ENCODE measurements around the gene WNT9B.

WNT9B gene

DNA sequence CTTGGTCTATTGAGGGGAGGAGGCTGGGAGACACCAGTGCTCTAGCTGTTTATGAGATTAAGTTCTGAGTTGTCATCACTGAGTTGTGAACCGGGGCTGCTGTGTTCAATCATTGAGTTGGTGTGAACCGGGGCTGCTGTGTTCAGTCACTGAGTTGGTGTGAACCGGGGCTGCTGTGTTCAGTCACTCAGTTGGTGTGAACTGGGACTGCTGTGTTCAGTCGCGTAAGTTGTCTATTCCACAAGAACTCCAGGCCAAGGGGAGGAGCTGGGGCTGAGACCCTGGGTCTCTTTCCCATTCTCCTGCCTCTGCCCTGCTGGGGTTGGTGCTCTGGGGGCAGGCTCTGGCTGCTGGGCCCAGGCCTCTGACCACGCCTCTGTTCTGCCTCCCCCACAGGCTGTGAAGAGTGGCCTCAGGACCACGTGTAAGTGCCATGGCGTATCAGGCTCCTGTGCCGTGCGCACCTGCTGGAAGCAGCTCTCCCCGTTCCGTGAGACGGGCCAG is 24.5 kb downstream of the WNT9B start:
- H3K9ac ChIP-seq (ENCODE audit: low read depth, low read length): no peak overlapping the region
- no peaks in the 10 kb centered on the region for H3K36me3 ChIP-seq (ENCODE audit: insufficient read depth, low read length)
- H3K4me3 ChIP-seq (ENCODE audit: low read length): no peak overlapping the region
- no peaks in the 10 kb centered on the region for H3K9me3 ChIP-seq (replicated peaks; ENCODE audit: low read length)
- peaks cover 60% of the 10 kb centered on the region for H3K27me3 ChIP-seq (ENCODE audit: control insufficient read depth, insufficient read depth, low read length)
- no peaks in the 10 kb centered on the region for H3K4me1 ChIP-seq (ENCODE audit: control insufficient read depth, insufficient read depth, low read length)
- no peak overlapping the region for H3K4me2 ChIP-seq (ENCODE audit: low read length)

DNA sequence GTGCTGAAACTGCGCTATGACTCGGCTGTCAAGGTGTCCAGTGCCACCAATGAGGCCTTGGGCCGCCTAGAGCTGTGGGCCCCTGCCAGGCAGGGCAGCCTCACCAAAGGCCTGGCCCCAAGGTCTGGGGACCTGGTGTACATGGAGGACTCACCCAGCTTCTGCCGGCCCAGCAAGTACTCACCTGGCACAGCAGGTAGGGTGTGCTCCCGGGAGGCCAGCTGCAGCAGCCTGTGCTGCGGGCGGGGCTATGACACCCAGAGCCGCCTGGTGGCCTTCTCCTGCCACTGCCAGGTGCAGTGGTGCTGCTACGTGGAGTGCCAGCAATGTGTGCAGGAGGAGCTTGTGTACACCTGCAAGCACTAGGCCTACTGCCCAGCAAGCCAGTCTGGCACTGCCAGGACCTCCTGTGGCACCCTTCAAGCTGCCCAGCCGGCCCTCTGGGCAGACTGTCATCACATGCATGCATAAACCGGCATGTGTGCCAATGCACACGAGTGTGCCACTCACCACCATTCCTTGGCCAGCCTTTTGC is 25.0 kb downstream of the WNT9B start:
- no peak overlapping the region for H3K4me3 ChIP-seq (ENCODE audit: low read length)
- no peak overlapping the region for H3K4me2 ChIP-seq (ENCODE audit: low read length)
- peaks cover 60% of the 10 kb centered on the region for H3K27me3 ChIP-seq (ENCODE audit: control insufficient read depth, insufficient read depth, low read length)
- H3K4me1 ChIP-seq (ENCODE audit: control insufficient read depth, insufficient read depth, low read length): no peaks in the 10 kb centered on the region
- H3K9ac ChIP-seq (ENCODE audit: low read depth, low read length): no peak overlapping the region
- H3K36me3 ChIP-seq (ENCODE audit: insufficient read depth, low read length): no peaks in the 10 kb centered on the region
- H3K9me3 ChIP-seq (replicated peaks; ENCODE audit: low read length): no peaks in the 10 kb centered on the region

DNA sequence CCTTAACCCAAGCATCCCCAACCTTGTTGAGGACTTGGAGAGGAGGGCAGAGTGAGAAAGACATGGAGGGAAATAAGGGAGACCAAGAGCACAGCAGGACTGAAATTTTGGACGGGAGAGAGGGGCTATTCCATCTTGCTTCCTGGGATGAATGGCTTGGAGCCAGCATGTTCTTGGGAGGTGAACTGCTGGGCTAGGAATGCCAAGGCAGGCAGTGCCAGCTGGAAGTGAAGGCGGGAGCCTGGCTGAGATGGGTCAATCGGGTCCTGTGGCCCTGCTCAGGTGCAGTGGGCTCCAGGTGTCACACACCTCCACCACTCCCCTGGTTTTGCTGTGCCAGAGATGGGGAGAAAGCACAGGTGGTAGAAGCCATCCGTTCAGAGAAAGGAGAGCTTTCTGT is 25.5 kb downstream of the WNT9B start:
- no peaks in the 10 kb centered on the region for H3K36me3 ChIP-seq (ENCODE audit: insufficient read depth, low read length)
- no peak overlapping the region for H3K9ac ChIP-seq (ENCODE audit: low read depth, low read length)
- H3K9me3 ChIP-seq (replicated peaks; ENCODE audit: low read length): no peaks in the 10 kb centered on the region
- H3K27me3 ChIP-seq (ENCODE audit: control insufficient read depth, insufficient read depth, low read length): peaks cover 57% of the 10 kb centered on the region
- H3K4me2 ChIP-seq (ENCODE audit: low read length): no peak overlapping the region
- H3K4me3 ChIP-seq (ENCODE audit: low read length): no peak overlapping the region
- H3K4me1 ChIP-seq (ENCODE audit: control insufficient read depth, insufficient read depth, low read length): no peaks in the 10 kb centered on the region

GRCh38 chr17:46877466-46877865 is 26.1 kb downstream of the WNT9B start:
- H3K36me3 ChIP-seq (ENCODE audit: insufficient read depth, low read length): no peaks in the 10 kb centered on the region
- no peaks in the 10 kb centered on the region for H3K9me3 ChIP-seq (replicated peaks; ENCODE audit: low read length)
- peaks cover 58% of the 10 kb centered on the region for H3K27me3 ChIP-seq (ENCODE audit: control insufficient read depth, insufficient read depth, low read length)
- no peak overlapping the region for H3K9ac ChIP-seq (ENCODE audit: low read depth, low read length)
- no peak overlapping the region for H3K4me3 ChIP-seq (ENCODE audit: low read length)
- H3K4me2 ChIP-seq (ENCODE audit: low read length): no peak overlapping the region
- H3K4me1 ChIP-seq (ENCODE audit: control insufficient read depth, insufficient read depth, low read length): no peaks in the 10 kb centered on the region

DNA sequence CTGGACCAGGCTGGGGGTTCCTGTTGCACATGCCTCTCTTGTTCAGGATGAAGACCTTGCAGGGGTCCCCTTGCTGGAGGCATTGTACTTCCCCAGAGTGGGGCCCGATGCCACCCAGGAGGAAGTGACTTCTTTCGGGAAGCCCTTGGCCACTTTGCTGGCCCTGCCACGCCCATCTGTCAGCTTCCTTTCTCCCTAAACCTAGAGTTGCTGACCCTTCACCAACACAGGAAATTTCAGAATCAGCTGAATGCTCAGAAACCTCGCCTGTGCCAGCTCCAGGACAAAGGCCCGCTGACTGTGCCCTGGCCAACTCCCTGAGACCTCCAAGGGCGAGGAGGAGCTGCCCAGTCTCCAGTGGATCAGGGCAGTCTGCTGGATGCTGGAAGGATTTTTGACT is 26.7 kb downstream of the WNT9B start:
- Histone ChIP-seq H3K9ac (ENCODE audit: low read depth, low read length) (no peak overlapping the region), H3K4me3 (ENCODE audit: low read length) (no peak overlapping the region), H3K9me3 (replicated peaks; ENCODE audit: low read length) (no peaks in the 10 kb centered on the region), H3K4me2 (ENCODE audit: low read length) (no peak overlapping the region), H3K36me3 (ENCODE audit: insufficient read depth, low read length) (no peaks in the 10 kb centered on the region), H3K27me3 (ENCODE audit: control insufficient read depth, insufficient read depth, low read length) (peaks cover 58% of the 10 kb centered on the region), H3K4me1 (ENCODE audit: control insufficient read depth, insufficient read depth, low read length) (no peaks in the 10 kb centered on the region)

- no peaks in the 10 kb centered on the region for H3K4me1 ChIP-seq (ENCODE audit: control insufficient read depth, insufficient read depth, low read length)
- H3K27me3 ChIP-seq (ENCODE audit: control insufficient read depth, insufficient read depth, low read length): peaks cover 66% of the 10 kb centered on the region
- no peak overlapping the region for H3K4me3 ChIP-seq (ENCODE audit: low read length)
- H3K9ac ChIP-seq (ENCODE audit: low read depth, low read length): no peak overlapping the region
- no peaks in the 10 kb centered on the region for H3K9me3 ChIP-seq (replicated peaks; ENCODE audit: low read length)
- H3K4me2 ChIP-seq (ENCODE audit: low read length): no peak overlapping the region
- no peaks in the 10 kb centered on the region for H3K36me3 ChIP-seq (ENCODE audit: insufficient read depth, low read length)
Measured at GRCh38 chr17:46879101-46879500, 27.7 kb downstream of the WNT9B start.

DNA sequence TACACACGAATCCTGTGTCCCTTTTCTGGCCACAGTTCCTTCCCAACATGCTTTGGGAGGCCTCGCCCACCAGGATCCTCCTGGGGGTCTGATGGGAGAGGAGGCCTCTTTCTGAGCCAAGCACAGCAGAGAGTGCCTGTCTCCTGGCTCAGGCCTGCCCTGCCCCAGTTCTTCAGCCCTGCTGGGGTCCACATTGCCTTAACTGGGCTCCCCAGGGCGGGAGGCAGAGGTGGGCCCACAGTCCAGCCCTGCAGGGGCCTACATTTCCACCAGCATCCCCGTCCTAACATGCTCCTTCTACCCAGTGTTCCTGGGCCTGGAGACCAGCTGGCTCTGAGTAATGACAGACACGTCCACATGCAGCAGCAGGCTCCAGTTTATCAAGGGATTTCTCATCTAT is 29.6 kb downstream of the WNT9B start:
- Histone ChIP-seq H3K4me3 (ENCODE audit: low read length) (no peak overlapping the region), H3K27me3 (ENCODE audit: control insufficient read depth, insufficient read depth, low read length) (peaks cover 77% of the 10 kb centered on the region), H3K36me3 (ENCODE audit: insufficient read depth, low read length) (no peaks in the 10 kb centered on the region), H3K4me1 (ENCODE audit: control insufficient read depth, insufficient read depth, low read length) (no peaks in the 10 kb centered on the region), H3K9ac (ENCODE audit: low read depth, low read length) (no peak overlapping the region), H3K4me2 (ENCODE audit: low read length) (no peak overlapping the region), H3K9me3 (replicated peaks; ENCODE audit: low read length) (no peaks in the 10 kb centered on the region)

- no peak overlapping the region for H3K4me2 ChIP-seq (ENCODE audit: low read length)
- no peaks in the 10 kb centered on the region for H3K36me3 ChIP-seq (ENCODE audit: insufficient read depth, low read length)
- H3K9ac ChIP-seq (ENCODE audit: low read depth, low read length): no peak overlapping the region
- H3K9me3 ChIP-seq (replicated peaks; ENCODE audit: low read length): no peaks in the 10 kb centered on the region
- no peaks in the 10 kb centered on the region for H3K4me1 ChIP-seq (ENCODE audit: control insufficient read depth, insufficient read depth, low read length)
- peaks cover 77% of the 10 kb centered on the region for H3K27me3 ChIP-seq (ENCODE audit: control insufficient read depth, insufficient read depth, low read length)
- no peak overlapping the region for H3K4me3 ChIP-seq (ENCODE audit: low read length)
Measured at GRCh38 chr17:46882666-46883065, 31.3 kb downstream of the WNT9B start.

GRCh38 chr17:46883871-46884520 is 32.6 kb downstream of the WNT9B start:
- no peaks in the 10 kb centered on the region for H3K36me3 ChIP-seq (ENCODE audit: insufficient read depth, low read length)
- H3K9ac ChIP-seq (ENCODE audit: low read depth, low read length): no peak overlapping the region
- peaks cover 81% of the 10 kb centered on the region for H3K27me3 ChIP-seq (ENCODE audit: control insufficient read depth, insufficient read depth, low read length)
- H3K9me3 ChIP-seq (replicated peaks; ENCODE audit: low read length): no peaks in the 10 kb centered on the region
- H3K4me3 ChIP-seq (ENCODE audit: low read length): no peak overlapping the region
- H3K4me1 ChIP-seq (ENCODE audit: control insufficient read depth, insufficient read depth, low read length): no peaks in the 10 kb centered on the region
- H3K4me2 ChIP-seq (ENCODE audit: low read length): no peak overlapping the region

DNA sequence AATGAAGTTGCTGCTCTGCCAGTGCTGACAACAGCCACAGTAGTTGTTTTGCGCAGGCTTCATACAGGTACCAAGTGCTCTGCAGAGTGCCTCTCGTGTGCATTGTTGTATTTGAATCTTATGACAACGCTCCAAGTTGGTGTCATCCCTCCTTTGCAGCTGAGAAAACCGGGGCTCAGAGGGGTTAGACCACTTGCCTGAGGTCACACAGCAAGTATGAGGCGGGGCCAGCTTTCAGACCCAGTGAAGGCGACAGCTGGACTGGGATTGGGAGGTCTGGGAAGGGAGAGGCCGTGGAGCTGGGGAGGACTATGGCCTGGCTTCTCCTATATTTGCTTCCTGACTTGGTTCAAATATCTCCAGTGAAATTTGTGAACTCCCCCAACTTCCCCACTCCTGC is 33.2 kb downstream of the WNT9B start:
- Histone ChIP-seq H3K36me3 (ENCODE audit: insufficient read depth, low read length) (no peaks in the 10 kb centered on the region), H3K4me1 (ENCODE audit: control insufficient read depth, insufficient read depth, low read length) (no peaks in the 10 kb centered on the region), H3K4me3 (ENCODE audit: low read length) (no peak overlapping the region), H3K9ac (ENCODE audit: low read depth, low read length) (no peak overlapping the region), H3K9me3 (replicated peaks; ENCODE audit: low read length) (no peaks in the 10 kb centered on the region), H3K27me3 (ENCODE audit: control insufficient read depth, insufficient read depth, low read length) (peaks cover 81% of the 10 kb centered on the region), H3K4me2 (ENCODE audit: low read length) (no peak overlapping the region)

DNA sequence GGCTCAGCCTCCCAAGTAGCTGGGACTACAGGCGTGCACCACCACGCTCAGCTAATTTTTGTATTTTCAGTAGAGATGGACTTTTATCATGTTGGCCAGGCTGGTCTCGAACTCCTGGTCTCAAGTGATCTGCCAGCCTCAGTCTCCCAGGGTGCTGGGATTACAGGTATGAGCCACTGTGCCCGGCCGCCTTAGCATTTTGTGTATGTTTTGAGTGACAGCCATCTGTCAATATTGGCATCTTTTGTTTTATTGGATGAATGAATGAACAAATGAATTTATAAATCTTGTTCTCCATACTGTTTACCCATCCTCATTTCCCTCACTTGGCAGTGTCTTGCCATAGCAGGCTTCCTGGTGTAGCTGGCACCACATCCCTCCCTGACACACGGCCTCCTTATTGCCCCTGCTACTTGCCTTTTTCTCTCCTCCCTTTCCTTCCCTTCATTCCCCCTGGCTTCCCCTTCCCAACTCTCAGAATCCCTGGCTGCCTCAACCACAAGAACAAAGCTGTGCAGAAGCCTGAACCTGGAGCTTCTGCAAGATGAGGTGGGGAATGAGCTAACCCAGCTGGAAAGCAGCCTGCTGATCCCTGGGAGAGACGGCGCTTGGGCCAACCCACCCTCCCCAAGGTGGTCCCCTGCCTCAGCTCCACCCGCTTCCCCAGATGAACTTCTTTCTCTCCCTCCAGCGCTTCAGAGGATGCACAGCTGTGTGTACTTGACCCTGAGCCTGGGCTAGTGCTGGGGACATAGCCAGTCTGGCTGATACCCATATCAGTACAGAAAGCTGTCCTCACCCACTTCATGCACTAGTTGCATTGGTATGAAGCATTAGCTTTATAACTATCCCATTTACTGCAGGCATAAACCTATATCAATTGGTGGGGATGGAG is 34.3 kb downstream of the WNT9B start:
- H3K36me3 ChIP-seq (ENCODE audit: insufficient read depth, low read length): no peaks in the 10 kb centered on the region
- H3K4me2 ChIP-seq (ENCODE audit: low read length): no peak overlapping the region
- no peak overlapping the region for H3K4me3 ChIP-seq (ENCODE audit: low read length)
- H3K27me3 ChIP-seq (ENCODE audit: control insufficient read depth, insufficient read depth, low read length): peaks cover 81% of the 10 kb centered on the region
- H3K9me3 ChIP-seq (replicated peaks; ENCODE audit: low read length): no peaks in the 10 kb centered on the region
- no peaks in the 10 kb centered on the region for H3K4me1 ChIP-seq (ENCODE audit: control insufficient read depth, insufficient read depth, low read length)
- H3K9ac ChIP-seq (ENCODE audit: low read depth, low read length): no peak overlapping the region
